Effector memory CD4-positive, alpha-beta T cell (primary cell): ENCODE measurements around the gene NEK2.
"Not testable (repeated sequence)": the region's sequence is repeated elsewhere in the genome, so short reads cannot be mapped to it uniquely, and the experiment has no call there.

Source experiments
- DNase-seq, 3 donors: peaks; one replicate each; pipeline ENCODE4 v3.0.0-alpha.2; 2020
- H3K27ac ChIP-seq: 2 replicates; pipeline ENCODE4 v1.7.0; 2013; ENCODE audit warnings: mild to moderate bottlenecking, low read length, moderate library complexity; ENCODE audit not compliant: insufficient read depth, poor library complexity, severe bottlenecking
- H3K27me3 ChIP-seq: replicated peaks from 2 replicates; pipeline ENCODE4 v1.7.0; 2013; ENCODE audit warnings: mild to moderate bottlenecking, low read length; ENCODE audit not compliant: insufficient read depth, control insufficient read depth, poor library complexity, severe bottlenecking
- H3K36me3 ChIP-seq: 2 replicates; pipeline ENCODE4 v1.7.0; 2013; ENCODE audit warnings: mild to moderate bottlenecking, low read length, moderate library complexity; ENCODE audit not compliant: control insufficient read depth, insufficient read depth
- H3K4me1 ChIP-seq: 2 replicates; pipeline ENCODE4 v1.7.0; 2013; ENCODE audit warnings: low read length, mild to moderate bottlenecking; ENCODE audit not compliant: control insufficient read depth, insufficient read depth, poor library complexity, severe bottlenecking
- H3K4me3 ChIP-seq: 2 replicates; pipeline ENCODE4 v1.7.0; 2013; ENCODE audit warnings: low read length, low read depth, mild to moderate bottlenecking; ENCODE audit not compliant: insufficient read depth, poor library complexity, severe bottlenecking
- H3K9me3 ChIP-seq: 2 replicates; pipeline ENCODE4 v1.7.0; 2013; ENCODE audit warnings: mild to moderate bottlenecking, low read length, moderate library complexity; ENCODE audit not compliant: control insufficient read depth
- total RNA-seq, 3 donors: gene quantifications; one replicate each; lab custom pipeline; 2026; lab: John Stamatoyannopoulos, UW

NEK2 gene
- total RNA-seq, result 0.58 to 0.87 (median 0.69) reads per million in 3 donors

DNA sequence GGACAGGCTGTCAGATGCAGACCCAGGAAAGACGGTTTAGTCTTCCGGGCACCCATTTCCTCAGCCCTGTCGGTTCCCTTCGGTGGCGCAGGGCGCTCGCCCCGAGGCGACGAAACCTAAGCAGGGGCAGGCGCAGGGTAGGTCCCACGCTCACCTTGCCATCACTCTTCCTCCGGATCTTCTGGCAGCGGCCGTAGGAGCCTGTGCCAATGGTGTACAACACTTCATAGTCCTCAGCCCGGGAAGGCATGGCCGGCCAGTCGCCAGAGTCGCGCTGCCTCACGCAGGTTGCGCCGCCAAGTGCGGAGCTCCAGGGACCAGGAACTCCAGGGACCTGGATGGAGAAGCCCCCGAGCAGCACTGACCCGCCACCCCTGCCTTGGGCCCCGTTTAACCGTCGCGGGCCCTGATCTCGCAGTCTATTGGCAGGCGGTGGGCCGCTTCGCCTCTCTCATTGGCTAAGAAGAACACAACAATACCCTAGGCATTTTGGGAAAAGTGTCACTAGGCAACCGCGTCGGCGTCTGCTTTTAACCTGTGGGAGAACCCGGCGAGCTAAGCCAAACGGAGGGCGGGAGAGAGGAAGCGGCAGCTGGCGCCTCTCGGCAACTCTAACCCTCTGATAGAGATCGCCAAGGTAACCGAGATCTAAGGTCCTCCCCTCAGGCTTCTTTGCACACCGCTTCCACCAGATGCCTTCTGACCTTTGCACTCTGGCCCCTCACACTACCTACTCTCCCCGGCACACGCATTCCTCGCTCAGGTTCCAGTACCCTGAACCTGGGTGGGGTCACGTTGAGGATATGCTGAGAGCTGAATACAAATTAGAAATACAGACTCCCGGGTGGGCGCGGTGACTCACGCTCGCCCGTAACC is at the start of gene NEK2:
NEK2 (minus strand) TSS at position 392 of the 876 bp plus-strand sequence; CDS start at position 250, 142 bp downstream.
- Histone ChIP-seq H3K9me3 (no peaks in the 10 kb centered on the region), H3K27me3 (no peaks in the 10 kb centered on the region), H3K27ac (peak within 1 kb of the TSS; percentile 24), H3K4me1 (peaks cover 5% of the 10 kb centered on the region), H3K4me3 (peak within 1 kb of the TSS; percentile 74), H3K36me3 (no peaks in the 10 kb centered on the region)
- peak; percentile 71 to 80 (median 78) for DNase-seq

DNA sequence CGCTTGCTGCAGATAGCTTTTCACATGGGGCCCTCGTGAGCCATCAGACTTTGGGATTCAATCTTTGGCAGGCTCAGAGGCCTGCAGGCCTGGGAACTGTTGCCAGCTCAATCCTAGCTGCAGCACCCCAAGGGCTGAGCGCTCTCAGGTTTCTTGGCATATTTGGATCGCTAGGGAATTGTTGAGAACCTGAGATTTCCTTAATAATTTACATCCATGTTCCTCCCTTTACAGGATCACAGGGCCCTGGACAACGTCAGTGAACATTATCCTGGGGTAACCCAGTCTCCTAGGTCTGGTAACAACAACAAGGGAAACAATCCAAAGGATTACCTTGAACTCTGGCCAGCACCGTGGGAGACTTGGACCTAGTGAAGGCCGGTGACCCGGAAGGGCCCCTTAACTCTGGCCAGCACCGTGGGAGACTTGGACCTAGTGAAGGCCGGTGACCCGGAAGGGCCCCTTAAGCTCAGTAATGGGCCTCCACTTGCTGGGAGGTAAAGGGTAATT is 49.3 kb upstream of the NEK2 start:
- no peaks in the 10 kb centered on the region for H3K4me1 ChIP-seq
- no peaks in the 10 kb centered on the region for H3K9me3 ChIP-seq
- H3K27me3 ChIP-seq, result no peaks in the 10 kb centered on the region
- no peaks in the 10 kb centered on the region for H3K36me3 ChIP-seq
- no peak overlapping the region for H3K27ac ChIP-seq
- DNase-seq, result no peak
- no peak overlapping the region for H3K4me3 ChIP-seq

DNA sequence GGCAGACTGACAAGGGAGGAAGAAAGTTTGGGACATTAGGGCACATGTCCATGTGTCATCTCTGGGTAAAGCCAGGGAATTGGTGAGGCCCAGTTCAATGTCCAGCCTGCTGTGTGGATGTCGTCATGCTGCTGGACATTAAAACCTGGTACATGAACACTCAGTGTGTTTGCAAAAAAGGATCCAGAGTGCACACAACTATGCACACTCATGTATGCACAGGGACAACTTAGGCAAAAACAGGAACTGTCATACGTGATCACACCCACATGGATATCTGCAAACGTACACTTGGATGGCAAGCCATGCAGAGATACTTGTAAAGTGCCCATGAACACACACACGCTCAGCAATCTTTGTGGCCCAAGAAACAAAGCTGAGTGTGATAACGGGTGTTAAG is 47.9 kb upstream of the NEK2 start:
- Histone ChIP-seq H3K4me1 (no peaks in the 10 kb centered on the region), H3K36me3 (no peaks in the 10 kb centered on the region), H3K9me3 (no peaks in the 10 kb centered on the region), H3K4me3 (no peak overlapping the region), H3K27ac (no peak overlapping the region), H3K27me3 (no peaks in the 10 kb centered on the region)
- DNase-seq, result no peak

DNA sequence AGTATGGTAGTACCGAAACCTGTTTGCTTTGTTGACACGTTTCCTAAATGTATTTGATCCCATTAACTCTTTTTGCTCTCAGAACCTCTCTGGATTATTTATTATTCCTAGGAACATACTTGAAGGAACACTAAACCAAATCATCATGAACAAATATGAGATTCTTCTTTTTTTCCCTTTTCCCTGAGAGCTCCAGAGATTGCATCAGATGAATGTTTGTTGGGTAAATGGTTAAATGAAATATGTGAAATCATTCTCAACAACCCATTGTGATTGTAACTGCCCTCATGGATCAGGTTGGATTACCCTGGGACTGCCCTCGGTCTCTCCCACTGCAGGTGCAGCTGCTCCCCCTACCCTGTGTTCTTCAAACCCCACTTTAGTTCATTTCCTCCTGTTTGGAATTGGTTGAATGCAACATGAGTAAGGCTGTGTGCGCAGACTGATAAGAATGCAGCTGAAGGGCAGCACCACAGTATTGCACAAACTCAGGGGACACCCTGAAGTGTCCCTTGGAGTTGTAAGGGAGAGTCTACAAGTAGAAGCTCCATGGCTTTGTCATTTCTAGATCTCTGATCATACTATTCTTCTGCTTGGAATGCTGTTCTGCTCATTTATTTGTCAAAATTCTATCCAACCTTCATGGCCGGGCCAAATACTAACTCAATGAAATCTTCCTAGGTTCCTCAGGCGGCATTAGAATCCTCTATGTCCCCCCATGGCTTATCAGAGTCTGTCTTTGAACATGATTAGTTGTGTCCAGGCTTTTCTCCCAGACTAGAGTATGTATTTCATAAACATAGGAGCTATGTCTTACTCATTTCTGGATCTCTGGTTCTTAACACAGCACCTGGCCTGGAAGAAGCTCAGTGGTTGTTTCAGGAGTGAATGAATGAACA is 47.1 kb upstream of the NEK2 start:
- Histone ChIP-seq H3K27me3 (no peaks in the 10 kb centered on the region), H3K9me3 (no peaks in the 10 kb centered on the region), H3K4me1 (no peaks in the 10 kb centered on the region), H3K4me3 (no peak overlapping the region), H3K36me3 (no peaks in the 10 kb centered on the region), H3K27ac (no peak overlapping the region)
- no peak for DNase-seq

DNA sequence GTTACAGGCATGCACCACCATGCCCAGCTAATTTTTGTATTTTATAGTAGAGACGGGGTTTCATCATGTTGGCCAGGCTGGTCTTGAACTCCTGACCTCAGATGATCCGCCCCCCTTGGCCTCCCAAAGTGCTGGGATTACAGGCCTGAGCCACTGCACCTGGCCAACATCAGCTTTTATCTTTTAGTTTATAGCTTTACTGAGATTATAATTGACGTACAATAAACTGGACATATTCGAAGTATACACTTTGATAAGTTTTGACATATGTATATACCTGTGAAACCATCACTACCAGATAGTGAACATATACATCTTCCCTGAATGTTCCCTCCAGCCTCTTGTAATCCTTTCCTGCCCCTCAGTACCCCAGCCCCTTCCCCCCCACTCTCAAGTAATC is 41.1 kb upstream of the NEK2 start:
- not testable (repeated sequence) for H3K27ac ChIP-seq, H3K36me3 ChIP-seq, H3K4me3 ChIP-seq, DNase-seq, H3K9me3 ChIP-seq, H3K27me3 ChIP-seq, H3K4me1 ChIP-seq

DNA sequence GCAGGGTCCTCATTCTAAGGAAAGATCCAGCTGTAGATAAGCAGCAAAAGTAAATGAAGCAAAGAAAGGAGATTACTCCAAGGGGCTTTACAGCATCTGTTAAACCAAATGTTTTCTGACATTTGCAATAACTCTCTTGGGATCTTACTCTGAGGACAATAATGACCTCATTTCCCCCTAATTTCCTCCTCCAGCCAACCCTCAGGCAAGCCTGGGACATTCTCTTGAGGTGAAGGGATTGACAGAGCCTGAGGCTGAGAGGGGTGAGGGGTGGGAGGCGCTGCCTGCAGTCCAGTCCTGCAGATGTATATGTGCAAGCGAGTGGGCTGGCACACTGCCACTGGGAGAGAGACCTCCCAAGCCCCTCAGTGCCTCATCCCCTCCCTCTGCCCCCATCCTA is 40.5 kb upstream of the NEK2 start:
- Histone ChIP-seq H3K4me1 (no peaks in the 10 kb centered on the region), H3K27ac (no peak overlapping the region), H3K36me3 (no peaks in the 10 kb centered on the region), H3K9me3 (no peaks in the 10 kb centered on the region), H3K27me3 (no peaks in the 10 kb centered on the region), H3K4me3 (no peak overlapping the region)
- DNase-seq, result no peak

DNA sequence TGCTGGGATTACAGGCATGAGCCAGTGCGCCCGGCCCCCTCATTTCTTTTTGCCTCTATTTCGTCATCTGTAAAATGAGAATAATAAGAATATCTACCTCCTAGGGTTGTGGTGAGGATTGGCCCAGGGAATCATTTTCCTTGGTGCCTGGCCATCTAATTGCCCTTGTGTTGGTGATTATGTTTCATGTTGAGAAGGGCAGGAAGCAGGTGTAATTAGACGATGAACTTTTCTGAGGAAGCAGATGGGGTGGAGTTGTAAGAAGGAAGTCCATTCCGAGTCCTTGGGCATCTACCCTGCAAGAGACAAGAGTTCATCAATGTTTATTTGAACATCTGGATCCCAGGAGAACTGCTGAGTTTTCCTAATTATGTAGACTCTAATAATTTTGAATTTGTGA is 38.7 kb upstream of the NEK2 start:
- Histone ChIP-seq H3K27ac (no peak overlapping the region), H3K9me3 (no peaks in the 10 kb centered on the region), H3K4me3 (no peak overlapping the region), H3K36me3 (no peaks in the 10 kb centered on the region), H3K27me3 (no peaks in the 10 kb centered on the region), H3K4me1 (no peaks in the 10 kb centered on the region)
- DNase-seq, result no peak

DNA sequence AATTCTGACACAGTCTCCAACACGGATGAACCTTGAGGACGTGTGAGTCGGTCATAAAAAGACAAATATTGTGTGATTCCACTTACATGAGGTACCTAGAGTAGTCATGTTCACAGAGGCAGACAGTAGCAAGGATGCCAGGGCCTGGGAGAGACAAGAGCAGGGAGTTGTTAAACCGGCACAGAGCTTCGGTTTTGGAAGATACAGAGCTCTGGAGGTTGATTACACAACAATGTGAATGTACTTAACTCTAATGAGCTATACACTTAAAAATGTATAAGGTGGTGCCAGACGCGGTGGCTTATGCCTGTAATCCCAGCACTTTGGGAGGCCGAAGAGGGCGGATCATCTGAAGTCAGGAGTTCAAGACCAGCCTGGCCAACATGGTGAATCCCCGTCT is 37.8 kb upstream of the NEK2 start:
- DNase-seq, result no peak
- Histone ChIP-seq H3K27ac (no peak overlapping the region), H3K27me3 (no peaks in the 10 kb centered on the region), H3K4me1 (no peaks in the 10 kb centered on the region), H3K9me3 (no peaks in the 10 kb centered on the region), H3K36me3 (no peaks in the 10 kb centered on the region), H3K4me3 (no peak overlapping the region)

DNA sequence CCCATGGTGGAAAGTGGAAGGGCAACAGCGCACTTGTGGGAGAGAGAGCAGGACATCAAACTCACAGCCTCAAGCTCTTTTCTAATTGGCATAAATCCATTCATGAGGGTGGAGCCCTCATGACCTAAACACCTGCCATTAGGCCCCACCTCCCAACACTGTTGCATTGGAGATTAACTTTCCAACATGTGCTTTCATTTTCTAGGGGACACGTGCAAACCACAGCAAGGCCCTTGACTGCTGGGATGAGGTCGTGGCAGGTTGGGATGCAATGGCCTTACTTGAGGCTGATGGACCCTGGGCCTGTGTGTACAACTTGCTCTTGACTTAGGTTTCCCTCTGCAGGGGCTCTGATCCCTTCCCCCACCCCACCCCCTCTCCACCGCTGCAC is 35.9 kb upstream of the NEK2 start:
- H3K4me3 ChIP-seq, result no peak overlapping the region
- no peak overlapping the region for H3K27ac ChIP-seq
- no peaks in the 10 kb centered on the region for H3K4me1 ChIP-seq
- DNase-seq, result no peak
- no peaks in the 10 kb centered on the region for H3K36me3 ChIP-seq
- no peaks in the 10 kb centered on the region for H3K9me3 ChIP-seq
- no peaks in the 10 kb centered on the region for H3K27me3 ChIP-seq
